Measurements from ENCODE around the gene RERE.

DNA sequence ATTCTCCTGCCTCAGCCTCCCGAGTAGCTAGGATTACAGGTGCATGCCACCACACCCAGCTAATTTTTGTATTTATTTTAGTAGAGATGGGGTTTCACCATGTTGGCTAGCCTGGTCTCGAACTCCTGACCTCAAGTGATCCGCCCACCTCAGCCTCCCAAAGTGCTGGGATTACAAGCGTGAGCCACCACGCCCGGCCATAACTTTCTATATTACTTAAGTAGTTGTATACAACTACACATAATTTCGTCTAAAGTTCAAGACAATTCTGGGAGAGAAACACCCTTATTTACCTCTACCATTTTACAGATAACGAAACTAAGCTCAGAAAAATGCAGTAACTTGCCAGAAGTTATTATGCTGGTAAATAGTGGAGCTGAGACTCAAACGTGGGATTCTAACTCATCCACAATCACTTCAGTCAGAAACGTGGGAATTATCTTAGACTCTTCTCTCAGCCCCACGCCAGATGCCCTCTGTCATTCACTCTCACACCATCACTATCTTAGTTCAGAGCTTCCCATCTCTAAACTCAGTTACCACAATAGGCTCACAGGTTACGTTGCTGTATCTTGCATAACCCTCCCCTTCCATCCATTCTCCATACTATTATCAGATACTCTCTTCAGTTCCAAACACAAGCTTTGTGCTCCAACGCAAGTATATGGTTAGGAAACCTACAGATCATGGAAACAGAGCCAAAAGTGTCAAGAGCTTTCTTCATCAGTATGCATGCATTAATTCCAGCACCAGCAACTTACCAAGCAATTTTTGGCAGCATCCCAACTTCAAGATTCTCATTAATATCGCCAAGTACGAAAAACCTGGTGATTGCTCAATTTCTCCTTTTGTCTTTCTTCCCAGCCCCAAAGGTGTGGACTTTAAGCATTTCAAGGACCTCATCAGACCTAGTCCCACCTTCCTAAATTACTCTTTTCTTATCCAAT lies 69.3 kb downstream of the RERE start:
- no peak for TF ChIP-seq POLR2AphosphoS5 (IDR thresholded peaks at IDR 0.05; ENCODE audit: low read depth, low read length)
- TF ChIP-seq, protein P1, sequence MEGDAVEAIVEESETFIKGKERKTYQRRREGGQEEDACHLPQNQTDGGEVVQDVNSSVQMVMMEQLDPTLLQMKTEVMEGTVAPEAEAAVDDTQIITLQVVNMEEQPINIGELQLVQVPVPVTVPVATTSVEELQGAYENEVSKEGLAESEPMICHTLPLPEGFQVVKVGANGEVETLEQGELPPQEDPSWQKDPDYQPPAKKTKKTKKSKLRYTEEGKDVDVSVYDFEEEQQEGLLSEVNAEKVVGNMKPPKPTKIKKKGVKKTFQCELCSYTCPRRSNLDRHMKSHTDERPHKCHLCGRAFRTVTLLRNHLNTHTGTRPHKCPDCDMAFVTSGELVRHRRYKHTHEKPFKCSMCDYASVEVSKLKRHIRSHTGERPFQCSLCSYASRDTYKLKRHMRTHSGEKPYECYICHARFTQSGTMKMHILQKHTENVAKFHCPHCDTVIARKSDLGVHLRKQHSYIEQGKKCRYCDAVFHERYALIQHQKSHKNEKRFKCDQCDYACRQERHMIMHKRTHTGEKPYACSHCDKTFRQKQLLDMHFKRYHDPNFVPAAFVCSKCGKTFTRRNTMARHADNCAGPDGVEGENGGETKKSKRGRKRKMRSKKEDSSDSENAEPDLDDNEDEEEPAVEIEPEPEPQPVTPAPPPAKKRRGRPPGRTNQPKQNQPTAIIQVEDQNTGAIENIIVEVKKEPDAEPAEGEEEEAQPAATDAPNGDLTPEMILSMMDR (IDR thresholded peaks at IDR 0.05): no peak

Measured in Panc1 (cell line).